ENCODE results near the gene KLHL36.
"Not testable (repeated sequence)": the region's sequence is repeated elsewhere in the genome, so short reads cannot be mapped to it uniquely, and the experiment has no call there.

KLHL36 gene

DNA sequence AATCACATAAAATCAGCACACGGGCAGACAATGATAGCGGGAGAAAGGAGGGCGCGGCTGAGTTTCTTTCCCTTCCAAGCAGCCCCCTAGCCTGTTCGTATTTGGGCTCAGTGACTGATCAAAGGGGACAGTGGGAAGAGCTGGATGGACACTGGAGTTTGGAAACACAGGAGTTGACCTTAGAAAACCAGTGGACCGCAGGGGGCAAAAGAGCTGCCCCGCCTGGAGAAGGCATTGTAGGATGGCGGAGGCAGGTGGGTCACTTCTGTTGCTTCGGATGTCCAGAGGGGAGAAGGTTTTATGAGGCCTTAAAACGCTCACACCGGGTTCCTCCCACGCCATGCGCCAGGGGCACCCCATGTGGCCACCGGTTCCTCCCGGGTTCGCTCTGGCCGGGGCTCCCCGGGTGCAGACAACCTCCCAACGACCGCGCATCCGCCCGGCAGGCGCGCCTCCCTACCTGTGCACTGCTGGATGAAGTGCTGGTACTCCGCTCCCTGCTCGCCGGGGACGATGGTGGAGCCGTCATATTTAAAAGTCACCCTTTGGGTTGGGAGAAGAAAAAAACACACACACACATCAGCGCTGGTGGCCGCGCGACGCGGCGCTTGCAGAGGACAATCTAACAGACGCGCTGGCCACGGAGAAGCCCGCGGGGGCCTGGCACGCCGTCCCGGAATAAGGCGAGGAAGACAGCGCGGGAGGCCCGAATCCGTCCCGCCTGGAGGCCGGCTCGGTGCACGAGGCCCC, 31.1 kb upstream of the KLHL36 start:
- no peak for DNase-seq

DNA sequence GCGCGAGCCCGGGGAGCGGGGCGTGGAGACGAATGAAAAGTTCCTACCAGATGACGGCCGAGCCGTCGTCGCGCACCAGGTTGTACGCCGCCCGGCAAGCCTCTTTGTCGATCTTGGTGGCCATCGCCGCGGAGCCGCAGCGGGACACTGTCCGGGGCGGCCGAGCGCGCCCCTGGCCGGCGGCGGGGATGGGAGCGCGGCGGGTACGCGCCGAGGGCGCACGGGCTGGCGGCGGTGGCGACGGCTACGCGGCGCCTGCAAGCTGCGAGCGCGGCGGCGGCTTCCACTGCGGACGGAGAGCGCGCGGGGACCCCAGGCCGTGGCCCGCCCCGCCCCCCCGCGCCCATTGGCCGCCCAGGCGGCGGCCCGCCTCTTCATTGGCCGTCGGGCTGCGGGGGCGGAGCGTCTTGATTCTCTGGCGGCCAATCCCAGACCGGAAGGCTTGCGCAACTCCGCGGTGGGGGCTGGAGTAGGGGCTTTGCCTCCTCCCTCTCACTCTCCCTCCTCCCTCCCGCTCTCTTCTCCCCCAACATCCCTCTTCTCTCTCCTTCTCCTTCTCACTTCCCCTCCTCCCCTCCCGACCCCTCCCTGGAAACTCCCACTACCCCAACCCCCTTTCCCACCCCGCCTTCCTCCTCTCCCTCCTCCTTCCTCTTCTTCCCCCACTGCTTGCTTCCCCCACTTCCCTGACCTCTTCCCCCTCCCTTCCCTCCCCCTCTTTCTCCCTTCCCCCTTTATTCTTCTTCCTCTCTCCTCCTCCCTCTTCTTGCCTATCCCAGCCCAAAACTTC, 30.3 kb upstream of the KLHL36 start, which contains the start of gene COTL1:
COTL1 (minus strand) TSS at position 288 of the 790 bp plus-strand sequence; CDS start at position 124, 164 bp downstream.
- DNase-seq: peak; percentile 76

DNA sequence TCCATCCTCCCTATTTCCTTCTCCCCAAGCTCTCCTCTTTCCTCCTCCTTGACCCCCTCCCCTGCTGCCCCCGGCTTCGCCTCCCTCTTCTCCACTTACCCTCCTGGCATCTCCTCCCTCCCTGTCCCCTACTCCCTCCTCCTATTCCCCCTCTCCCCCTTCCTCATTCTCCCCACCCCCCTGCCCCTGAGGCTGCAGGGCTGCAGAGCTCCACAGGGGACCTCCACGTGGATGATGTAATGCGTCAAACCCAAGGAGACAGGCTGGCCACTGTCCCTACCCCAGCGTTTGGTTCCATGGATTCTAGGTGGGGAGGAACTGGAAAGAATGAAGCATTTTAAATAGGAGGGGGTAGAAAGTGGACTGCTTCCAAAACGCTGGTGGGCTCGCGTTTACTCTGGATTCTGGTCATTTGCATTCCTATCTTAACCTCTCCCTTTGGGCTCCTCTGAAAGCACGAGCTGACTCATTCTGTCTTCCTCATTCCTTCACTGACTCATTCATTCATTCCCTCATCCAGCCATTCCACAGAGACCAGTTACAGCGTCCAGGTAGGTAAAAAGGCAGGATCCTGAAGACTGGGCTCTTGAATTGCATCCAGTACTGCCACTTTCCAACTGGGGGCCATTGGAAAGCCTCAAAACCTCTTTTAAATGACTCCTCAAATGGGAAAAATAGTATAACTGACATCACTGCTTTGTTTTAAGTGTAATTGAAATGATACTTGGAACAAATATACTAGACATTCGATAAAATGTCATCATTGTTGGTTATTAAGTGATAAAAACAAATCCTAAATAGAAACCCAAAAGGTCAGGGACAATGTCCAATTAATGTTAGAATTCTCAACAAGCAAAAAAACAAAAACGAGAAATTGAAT, 29.5 kb upstream of the KLHL36 start:
- DNase-seq: no peak

DNA sequence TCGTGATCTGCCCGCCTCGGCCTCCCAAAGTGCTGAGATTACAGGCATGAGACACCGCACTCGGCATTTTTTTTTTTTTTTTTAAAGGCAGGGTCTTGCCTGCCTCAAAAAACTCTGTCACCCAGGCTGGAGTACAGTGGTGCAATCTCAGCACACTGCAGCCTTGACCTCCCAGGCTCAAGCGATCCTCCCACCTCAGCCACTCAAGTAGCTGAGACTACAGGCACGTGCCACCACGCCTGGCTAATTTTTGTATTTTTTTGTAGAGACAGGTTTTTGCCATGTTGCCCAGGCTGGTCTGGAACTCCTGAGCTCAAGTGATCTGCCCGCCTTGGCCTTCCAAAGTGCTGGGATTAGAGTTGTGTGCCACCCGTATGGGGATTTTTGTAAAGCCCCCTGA, 27.4 kb upstream of the KLHL36 start:
- not testable (repeated sequence) for DNase-seq

DNA sequence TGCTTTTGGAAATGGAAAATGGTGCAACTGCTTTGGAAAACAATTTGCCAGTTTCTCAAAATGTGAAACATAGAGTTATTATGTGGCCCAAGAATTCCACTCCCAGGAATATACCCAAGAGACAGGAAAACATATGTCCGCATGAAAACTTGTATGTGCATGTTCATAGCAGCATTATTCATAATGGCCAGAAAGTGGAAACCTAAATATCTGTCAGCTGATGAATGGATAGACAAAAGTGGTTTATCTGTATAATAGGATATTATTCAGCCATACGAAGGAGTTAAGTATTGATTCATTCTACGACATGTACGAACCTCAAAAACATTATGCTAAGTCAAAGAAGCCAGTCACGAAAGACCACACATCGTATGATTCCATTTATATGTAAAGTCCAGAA, 22.8 kb upstream of the KLHL36 start:
- DNase-seq: no peak

DNA sequence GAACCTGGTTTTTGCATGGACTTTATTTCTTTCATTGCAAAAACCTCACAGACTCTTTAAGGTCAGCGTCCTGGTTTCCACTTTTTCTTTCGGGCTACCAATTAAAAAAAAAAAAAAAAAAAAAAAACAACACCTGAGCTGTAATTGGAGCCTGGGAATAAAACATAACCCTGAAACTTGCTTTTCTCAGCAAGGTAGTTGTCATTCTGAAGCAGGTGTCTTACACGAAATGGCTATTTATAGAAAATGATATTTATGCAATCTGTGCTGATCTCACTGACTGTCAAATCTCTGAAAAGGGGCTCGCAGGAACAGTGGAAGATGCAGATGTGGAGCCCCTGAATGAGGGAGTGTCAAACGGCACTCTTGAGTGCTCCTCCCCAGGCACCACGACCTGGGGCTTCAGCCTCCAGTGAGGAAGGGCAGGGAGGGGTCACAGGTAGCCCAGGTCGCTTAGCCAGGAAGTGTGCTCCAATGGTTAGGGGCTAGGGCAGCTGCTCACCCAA, 20.0 kb upstream of the KLHL36 start:
- DNase-seq: no peak

DNA sequence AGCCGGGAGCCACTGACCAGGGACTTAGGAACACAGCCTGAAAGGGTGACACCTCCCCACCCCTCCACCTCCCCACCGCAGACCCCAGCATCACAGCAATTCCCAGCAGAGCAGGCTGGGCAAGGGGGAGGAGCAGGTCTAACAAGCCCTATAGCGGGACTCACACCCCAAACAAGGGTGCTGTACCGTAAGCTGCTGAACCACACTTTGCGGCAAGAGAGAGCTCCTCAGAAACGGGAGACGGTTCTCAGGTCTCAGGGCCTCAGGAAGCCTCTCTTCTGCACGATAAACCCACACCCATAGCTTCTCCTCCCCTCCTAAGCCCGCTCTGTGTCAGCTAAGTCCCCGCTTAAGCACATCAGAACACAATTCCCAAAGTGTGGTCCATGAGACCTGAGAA, 18.7 kb upstream of the KLHL36 start:
- DNase-seq: no peak

DNA sequence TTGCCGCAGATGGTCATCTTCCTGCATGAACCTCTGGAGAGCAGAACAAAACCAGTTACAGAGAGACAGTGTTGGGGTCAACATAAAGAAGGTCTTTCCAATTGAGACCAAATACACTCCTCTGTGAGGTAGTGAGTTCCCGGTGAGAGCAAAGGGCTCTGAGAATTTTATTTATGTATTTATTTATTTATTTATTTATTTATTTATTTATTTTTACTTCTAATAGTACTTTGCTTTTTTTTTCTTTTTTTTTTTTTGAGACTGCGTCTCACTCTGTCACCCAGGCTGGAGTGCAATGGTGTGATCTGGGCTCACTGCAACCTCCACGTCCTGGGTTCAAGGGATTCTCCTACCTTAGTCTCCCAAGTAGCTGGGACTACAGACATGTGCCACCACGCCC, 18.3 kb upstream of the KLHL36 start:
- no peak for DNase-seq

DNA sequence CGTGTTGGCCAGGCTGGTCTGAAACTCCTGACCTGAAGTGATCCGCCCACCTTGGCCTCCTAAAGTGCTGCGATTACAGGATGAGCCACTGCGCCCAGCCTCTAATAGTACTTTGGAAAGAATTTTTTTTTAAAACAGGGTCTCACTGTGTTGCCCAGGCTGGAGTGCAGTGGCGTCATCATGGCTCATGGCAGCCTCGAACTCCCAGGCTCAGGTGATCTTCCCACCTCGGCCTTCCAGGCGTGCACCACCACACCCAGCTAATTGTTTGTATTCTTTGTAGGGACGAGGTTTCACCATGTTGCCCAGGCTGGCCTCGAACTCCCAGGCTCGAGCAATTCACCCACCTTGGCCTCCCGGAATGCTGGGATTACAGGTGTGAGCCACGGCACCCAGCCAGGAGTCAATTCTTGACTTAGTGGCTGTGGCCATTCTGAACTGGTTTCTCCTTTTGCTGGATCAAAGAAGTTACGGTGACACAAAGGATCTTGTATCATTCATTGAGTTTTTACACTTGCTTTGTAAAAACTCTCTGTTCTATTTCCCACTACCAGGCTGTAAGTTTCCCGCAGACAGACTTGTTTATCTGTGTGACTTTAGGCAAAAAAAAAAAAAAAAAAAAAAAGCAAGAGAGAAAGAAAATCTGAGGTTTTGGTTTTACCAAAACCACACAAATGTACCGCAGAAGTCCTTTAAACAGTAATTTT, 17.7 kb upstream of the KLHL36 start:
- no peak for DNase-seq

DNA sequence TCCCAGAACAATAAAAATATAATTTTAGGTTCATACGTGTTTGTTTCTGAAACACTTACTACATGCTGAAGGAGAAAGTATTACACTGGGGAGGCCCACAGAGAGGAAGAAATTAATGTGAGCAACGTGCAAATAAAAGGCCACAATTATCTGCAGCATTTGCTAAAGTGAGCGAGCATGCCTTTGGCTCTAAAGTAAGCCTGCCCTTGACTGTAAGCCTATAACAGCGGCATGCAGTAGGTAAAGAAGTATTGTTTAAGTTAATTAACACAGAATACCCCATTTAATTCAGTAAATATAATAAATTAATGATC, 17.2 kb upstream of the KLHL36 start:
- no peak for DNase-seq

DNA sequence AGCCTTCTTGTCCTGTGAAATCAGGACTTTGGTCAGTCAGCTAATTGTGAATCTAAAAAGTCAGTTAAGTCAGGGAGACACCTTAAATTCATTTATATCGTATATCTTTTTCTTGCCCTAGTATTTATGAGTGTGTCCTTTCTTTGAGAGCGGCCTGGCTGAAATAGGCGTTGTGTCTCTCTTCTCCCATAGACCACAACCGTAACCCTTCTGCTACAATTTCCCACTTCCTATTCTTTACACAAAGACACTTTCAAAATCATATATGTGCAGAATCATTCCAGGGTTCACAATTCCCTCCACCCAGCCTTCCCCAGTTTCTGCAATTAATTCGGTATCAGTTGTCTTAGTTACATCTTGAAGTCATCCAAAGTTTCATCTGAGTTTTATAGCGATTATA, 16.4 kb upstream of the KLHL36 start:
- DNase-seq: no peak

DNA sequence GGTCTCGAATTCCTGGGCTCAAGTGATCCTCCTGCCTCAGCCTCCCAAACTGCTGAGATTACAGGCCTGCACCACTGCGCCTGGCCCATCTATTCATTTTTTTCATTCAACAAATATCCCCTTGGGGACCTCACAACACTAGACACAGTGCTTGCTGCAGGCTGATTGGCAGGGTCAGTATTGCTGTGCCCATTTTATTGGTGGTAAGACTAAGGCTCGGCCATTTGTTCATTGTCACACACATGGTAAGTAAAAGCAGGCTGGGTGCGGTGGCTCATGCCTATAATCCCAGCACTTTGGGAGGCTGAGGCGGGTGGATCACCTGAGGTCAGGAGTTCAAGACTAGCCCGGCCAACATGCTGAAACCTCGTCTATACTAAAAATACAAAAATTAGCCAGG, 15.4 kb upstream of the KLHL36 start:
- DNase-seq: not testable (repeated sequence)

DNA sequence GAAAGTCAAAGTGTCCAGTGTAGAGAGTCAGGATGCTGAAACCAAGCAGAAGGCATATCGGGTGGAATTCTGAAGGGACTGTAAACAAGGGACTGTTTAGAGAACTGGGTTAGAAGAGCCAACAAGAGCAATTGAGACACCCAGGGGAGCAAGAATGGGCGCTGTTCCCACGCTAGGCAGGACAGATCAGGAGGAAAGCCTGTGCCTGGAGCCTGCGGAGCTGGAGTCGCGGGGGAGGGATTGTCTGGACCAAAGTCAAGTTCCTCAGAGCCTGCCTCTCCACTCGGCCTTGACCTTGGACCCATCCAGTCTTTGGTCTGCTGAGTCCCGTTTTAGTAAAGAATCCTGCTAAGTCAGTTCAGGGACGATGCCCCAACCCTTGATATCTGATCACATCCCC, 14.7 kb upstream of the KLHL36 start:
- DNase-seq: no peak

DNA sequence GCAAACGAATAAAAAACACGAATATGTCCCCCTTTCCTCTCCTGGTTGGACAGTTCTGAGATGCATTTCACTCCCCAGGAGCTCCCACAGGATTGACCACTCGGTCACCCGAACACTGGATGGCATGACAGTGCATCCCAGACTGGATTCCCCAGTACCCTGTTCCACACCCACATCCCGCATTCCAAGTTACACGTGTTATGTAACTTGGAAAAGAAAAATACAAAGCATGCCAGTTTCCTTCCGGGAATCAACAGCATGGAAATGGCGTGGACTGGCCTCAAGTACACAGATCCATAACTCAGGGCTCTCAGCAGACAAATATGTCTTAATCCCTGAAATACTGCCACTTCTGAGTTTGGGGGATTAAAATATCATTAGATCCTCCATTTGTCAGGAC, 12.6 kb upstream of the KLHL36 start:
- no peak for DNase-seq

DNA sequence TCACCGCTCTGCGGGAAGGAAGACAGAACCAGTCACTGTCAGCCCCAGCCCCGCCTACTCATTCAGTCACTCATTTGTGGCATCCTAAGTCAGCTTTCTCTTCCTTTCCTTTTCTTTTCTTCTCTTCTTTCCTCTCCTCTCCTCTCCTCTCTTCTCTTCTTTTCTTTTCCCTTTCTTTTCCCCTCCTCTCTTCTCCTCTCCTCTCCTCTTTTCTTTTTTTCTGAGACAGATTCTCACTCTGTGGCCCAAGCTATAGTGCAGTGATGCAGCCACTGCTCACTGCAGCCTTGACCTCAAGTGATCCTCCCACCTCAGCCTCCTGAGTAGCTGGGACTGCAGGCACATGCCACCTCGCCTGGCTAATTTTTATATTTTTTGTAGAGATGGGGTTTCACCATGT, 10.6 kb upstream of the KLHL36 start:
- no peak for DNase-seq

DNA sequence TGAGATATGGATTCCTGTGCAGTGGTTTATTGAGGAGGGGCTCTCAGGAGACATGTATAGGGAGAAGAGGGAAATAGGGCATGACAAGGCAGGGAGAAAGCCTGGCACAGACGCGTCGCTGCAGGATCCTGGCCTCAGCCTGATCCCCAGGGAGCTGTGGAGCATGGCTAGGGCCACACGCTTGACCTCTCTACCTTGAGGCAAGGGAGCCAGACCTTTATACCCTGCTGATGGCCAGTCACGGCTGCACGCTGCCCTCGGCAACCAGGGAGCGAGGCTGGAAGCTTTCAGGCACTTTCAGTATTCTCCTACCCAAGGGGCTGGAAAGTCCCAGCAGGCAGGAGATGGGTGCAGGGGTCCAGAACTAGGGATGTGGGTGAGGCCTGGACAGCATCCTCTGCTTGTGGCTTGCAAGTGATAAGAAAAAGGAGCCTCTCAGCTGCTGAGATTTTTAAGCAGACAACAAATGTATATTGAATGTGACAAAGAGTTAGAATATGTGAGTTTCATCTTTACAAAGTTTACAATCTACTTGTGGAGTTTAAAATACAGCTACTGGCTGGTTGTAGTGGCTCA, 10.0 kb upstream of the KLHL36 start:
- DNase-seq: no peak

DNA sequence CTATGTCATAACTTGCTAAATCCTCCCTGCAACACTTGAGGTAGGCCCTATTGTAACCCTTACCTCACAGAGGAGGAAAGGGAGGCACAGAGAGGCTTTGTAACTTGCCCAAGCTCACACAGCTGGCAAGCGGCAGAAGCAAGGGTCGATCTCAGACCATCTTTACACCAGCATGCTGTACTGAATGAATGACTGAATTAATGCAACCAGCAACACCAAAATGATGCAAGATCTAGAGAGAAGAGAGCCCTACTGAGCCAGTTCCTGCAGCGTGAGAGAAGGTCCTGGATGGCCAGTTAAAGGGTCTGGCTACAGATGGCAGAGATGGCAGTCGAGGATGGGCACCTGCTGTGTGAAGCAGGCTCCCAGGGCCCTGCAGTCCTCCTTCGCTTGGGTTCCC, 8.2 kb upstream of the KLHL36 start:
- DNase-seq: no peak

DNA sequence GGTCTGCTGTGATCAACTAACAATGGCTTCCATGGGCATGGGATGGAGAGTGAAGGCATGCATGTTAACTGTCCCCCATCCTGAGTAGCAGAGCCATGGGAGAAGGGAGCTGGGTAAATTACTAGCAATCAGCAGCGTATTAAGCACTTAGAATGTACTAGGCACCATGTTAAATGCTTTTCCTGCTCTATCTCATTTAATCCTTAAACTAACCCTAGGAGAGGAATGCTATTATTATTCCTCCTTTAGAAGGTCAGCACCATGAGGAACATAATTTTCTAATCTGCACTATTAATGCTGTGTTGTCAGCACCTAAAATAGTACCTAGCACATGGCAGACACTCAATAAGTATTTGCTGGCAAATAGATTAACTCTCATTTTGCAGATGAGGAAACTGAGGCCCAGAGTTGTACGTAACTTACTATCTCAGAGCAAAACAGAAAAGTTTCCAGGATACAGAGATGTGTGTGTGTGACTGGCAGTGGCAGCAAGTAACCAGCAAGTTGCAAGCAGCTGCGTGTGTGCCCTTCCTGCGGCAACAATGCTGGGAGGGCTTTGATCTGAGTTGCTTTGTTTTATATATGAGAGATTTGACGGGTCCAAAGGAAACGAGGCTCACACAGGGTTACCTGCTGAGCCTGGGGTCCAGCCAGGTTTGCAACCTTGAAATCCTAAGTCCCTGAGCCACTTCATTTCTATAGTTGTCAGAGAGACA, 6.5 kb upstream of the KLHL36 start:
- no peak for DNase-seq

DNA sequence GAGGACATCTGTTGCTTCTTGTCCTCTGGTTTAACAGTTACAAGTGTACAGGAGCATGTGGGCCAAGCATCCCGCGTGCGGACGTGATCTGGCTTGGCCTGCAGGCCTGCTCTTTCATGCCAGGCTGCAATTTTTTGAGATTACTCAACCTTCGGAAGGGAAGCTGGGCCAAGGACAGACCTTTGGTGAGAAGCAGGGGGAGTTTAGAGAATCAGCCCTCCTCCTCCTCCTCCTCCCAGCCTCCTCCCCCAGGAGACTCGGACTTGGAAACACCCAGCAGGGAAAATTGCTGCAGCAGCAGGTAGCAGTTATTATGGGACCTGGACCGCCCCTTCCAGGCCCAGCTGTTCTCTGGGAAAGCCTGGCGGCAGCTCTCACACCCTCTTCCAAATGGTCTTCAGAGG, 5.1 kb upstream of the KLHL36 start:
- no peak for DNase-seq

DNA sequence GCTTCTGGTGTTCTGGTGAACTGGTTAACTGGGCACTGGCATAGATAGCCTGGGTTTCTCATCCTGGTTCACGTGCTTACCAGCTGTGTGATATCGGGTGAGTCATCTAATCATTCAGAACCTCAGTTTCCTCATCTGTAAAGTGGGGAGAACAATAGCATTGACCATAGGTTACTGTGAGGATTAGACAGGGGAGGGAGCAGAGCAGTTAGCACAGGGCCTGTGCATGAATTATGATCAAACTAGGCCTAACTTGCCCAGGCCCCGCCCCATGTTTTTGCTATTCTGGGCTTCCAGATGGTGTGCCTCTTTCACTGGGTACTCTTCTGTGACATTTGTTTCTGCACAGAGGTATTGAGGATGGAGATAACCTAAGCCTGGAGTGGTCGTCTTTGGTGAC, 4.6 kb upstream of the KLHL36 start:
- DNase-seq: no peak
